ENCODE data around the gene ANKRD29.

The ANKRD29 gene

GRCh38 chr18:23683671-23684070 lies 21.0 kb upstream of the ANKRD29 start:
- no peak for DNase-seq

GRCh38 chr18:23683155-23683554 lies 20.4 kb upstream of the ANKRD29 start:
- no peak for DNase-seq

GRCh38 chr18:23682472-23682871 lies 19.8 kb upstream of the ANKRD29 start:
- no peak for DNase-seq

GRCh38 chr18:23682045-23682444 lies 19.3 kb upstream of the ANKRD29 start:
- no peak for DNase-seq

- DNase-seq = no peak
Measured at GRCh38 chr18:23675896-23676295, 13.2 kb upstream of the ANKRD29 start.

- DNase-seq = no peak
Measured at GRCh38 chr18:23675236-23675635, 12.5 kb upstream of the ANKRD29 start.

- no peak for DNase-seq
Measured at GRCh38 chr18:23673725-23674124, 11.0 kb upstream of the ANKRD29 start.

- no peak for DNase-seq
Measured at GRCh38 chr18:23671564-23671963, 8.9 kb upstream of the ANKRD29 start.

GRCh38 chr18:23669804-23670405 lies 7.2 kb upstream of the ANKRD29 start:
- no peak for DNase-seq

- DNase-seq = no peak
Measured at GRCh38 chr18:23669202-23669766, 6.6 kb upstream of the ANKRD29 start.

- no peak for DNase-seq
Measured at GRCh38 chr18:23668731-23669130, 6.0 kb upstream of the ANKRD29 start.

- no peak for DNase-seq
Measured at GRCh38 chr18:23667114-23667513, 4.4 kb upstream of the ANKRD29 start.

- DNase-seq = no peak
Measured at GRCh38 chr18:23664674-23665073, 2.0 kb upstream of the ANKRD29 start.

GRCh38 chr18:23661735-23662308 lies 889 bp downstream of the ANKRD29 start:
- no peak for DNase-seq

- no peak for DNase-seq
Measured at GRCh38 chr18:23658285-23658684, 4.4 kb downstream of the ANKRD29 start.

GRCh38 chr18:23652232-23652631 lies 10.5 kb downstream of the ANKRD29 start:
- DNase-seq = no peak

- DNase-seq = no peak
Measured at GRCh38 chr18:23650968-23651927, 11.5 kb downstream of the ANKRD29 start.

GRCh38 chr18:23648940-23649607 lies 13.6 kb downstream of the ANKRD29 start:
- DNase-seq = no peak

- DNase-seq = no peak
Measured at GRCh38 chr18:23648456-23648855, 14.3 kb downstream of the ANKRD29 start.

- no peak for DNase-seq
Measured at GRCh38 chr18:23646282-23646681, 16.4 kb downstream of the ANKRD29 start.

GRCh38 chr18:23645568-23646175 lies 17.0 kb downstream of the ANKRD29 start:
- DNase-seq = no peak

- DNase-seq = no peak
Measured at GRCh38 chr18:23643815-23644490, 18.8 kb downstream of the ANKRD29 start.
